ENCODE measurements around the gene PPP4R2. TPM values are rescaled to one million over a fixed set of nuclear protein-coding genes. Genes with fewer than 3 reads are reported as not detected.

Gene PPP4R2
- total and polyA plus RNA-seq, 9 of the 15 experiments (the other 6 are each of a cell fraction or from before 2014, with no cell fraction given), result 11.0 to 49.6 (median 31.6) TPM

- TF ChIP-seq ZNF318 (IDR thresholded peaks at IDR 0.05; ENCODE audit: borderline replicate concordance in 1 of 2, low read depth in 1 of 2) (no peak), CLOCK (CRISPR knock-in tag; IDR thresholded peaks at IDR 0.05; ENCODE audit: borderline replicate concordance) (no peak), IRF9 (tag; IDR thresholded peaks at IDR 0.05) (no peak), ZNF586 (CRISPR knock-in tag; conservative IDR thresholded peaks at IDR 0.05) (no peak), GTF2F1 (IDR thresholded peaks at IDR 0.05; ENCODE audit: low read depth, low read length) (no peak), ZNF175 (CRISPR knock-in tag; IDR thresholded peaks at IDR 0.05; ENCODE audit: low read depth) (no peak), DLX4 (CRISPR knock-in tag; IDR thresholded peaks at IDR 0.05) (no peak), CGGBP1 (CRISPR knock-in tag; IDR thresholded peaks at IDR 0.05) (no peak), TOE1 (IDR thresholded peaks at IDR 0.05; ENCODE audit: borderline replicate concordance) (no peak), TOE1 (CRISPR knock-in tag; IDR thresholded peaks at IDR 0.05; ENCODE audit: borderline replicate concordance, low read depth) (no peak)
Measured at GRCh38 chr3:72996473-72997333, at the start of gene PPP4R2 (continued).
